HG03159 (cell line): ENCODE measurements around the gene DCHS2.

Experiments used
- ATAC-seq: cut with Tn5 transposase; IDR thresholded peaks from one replicate; pipeline ENCODE4 v1.9.1; 2021; ENCODE audit warnings: mild to moderate bottlenecking, moderate library complexity; ENCODE audit not compliant: unreplicated experiment

Gene DCHS2

DNA sequence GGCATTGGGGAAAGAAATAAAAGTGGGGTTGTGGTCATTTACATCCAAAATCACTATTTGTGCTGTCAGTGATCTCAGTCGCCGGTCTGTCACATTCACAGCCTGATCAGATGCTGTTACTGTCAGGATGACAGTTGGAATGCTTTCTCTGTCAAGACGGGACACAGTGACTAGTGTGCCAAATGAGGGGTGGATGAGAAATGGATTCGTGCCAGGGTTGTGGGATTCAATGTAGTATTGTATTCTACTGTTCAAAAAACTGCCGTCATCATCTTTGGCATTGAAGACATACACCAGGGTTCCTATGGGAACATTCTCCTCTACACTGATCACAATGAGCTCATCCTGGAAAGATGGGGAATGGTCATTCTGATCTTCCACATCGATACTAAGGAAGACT, 171.1 kb downstream of the DCHS2 start:
- ATAC-seq = no peak

- ATAC-seq = no peak
These were observed 171.9 kb downstream of the DCHS2 start for GRCh38 chr4:154319736-154320135.

DNA sequence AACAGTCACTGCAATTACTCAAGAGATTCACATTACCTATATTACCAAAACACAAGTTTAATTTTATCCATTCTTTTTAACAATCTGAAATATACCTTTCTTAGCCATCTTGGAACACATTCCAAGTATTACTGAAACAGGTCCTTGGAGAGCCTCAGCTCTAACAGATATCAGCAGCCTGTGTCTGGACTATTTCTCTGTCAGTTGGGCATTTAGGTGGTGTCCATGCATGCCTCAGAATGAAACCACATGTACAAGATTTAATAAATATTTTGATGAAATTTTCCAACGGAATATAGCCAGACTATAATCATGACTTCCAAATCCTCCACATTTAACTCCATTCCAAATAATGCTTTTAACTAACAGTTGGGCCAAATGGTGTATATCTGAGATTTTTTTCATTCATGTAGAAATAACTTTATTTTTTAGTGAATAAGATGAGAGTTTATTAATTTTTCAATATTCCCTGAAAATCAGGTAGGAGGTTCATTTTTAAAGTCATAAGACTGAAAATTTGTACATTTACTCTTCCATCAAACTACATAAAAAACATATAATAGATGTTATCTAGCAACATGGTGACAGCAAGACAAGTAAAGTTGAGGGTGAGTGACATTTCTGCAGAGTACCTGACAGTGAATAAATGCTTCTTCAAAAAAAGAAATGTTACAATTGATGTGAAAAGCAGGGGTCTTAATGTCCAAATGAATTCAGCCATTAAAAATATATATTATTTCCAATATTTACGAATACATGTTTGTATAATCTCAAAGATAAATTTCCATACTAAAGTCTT, 174.2 kb downstream of the DCHS2 start:
- ATAC-seq = no peak

- no peak for ATAC-seq
These were observed 175.9 kb downstream of the DCHS2 start for GRCh38 chr4:154315741-154316140.

- ATAC-seq = no peak
These were observed 177.4 kb downstream of the DCHS2 start for GRCh38 chr4:154314248-154314647.

- no peak for ATAC-seq
These were observed 178.5 kb downstream of the DCHS2 start for GRCh38 chr4:154313004-154313585.

GRCh38 chr4:154312246-154312645, 179.4 kb downstream of the DCHS2 start:
- ATAC-seq = no peak

DNA sequence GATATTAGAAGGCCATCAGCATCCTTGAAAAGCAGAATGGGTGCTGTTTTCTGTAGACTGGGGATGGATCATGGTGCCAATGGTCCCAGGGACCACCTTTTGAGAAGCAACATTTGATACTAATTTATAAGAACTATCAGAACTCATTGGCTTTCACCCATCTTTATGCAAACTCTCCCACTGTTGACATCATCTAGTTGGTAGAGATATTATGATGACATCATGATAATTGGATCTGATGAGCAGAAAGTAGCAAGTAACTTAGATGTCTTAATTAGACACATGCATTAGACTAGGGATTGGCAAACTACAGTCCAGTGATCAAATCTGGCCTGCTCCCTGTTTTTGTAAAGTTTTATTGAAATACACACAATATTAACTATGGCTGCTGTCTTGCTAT, 181.0 kb downstream of the DCHS2 start:
- ATAC-seq = no peak

DNA sequence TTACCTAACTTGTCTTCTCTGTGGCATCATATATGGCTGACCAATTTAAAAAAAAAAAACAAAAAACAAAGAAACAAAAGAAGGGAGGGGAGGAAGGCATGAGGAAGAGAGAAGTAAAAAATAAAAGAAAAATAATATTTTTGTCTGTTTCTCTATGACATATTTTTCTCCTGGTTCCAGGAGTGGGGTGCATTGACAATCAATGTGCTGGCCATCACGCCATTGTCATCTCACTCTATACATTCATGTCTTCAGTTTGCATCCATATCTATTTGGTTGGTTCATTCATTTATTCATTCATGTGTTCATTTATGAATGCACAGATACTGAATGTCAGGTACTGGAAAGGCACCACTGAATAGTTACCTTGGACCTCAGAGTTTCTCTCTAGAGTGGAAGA, 183.4 kb downstream of the DCHS2 start:
- ATAC-seq = no peak

- ATAC-seq = no peak
These were observed 184.1 kb downstream of the DCHS2 start for GRCh38 chr4:154307451-154307850.

DNA sequence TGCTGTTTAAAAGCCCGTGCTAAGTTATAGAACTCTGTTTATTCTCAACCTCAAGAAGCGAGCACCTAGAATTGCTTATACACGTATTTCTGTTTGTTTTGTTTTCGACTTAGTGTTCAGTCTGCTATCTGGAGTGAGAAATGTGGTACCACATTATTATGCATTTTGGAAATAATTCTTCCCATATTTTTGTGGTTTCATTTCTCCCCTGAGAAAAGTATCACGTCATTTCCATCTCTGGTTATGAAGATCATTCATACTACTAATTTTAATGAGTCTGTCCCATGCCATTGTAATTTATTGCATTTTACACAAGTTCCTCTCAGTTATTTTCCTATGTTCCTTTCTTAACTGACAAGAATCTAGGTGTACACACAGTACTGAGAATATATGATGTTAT, 186.0 kb downstream of the DCHS2 start:
- ATAC-seq = no peak

DNA sequence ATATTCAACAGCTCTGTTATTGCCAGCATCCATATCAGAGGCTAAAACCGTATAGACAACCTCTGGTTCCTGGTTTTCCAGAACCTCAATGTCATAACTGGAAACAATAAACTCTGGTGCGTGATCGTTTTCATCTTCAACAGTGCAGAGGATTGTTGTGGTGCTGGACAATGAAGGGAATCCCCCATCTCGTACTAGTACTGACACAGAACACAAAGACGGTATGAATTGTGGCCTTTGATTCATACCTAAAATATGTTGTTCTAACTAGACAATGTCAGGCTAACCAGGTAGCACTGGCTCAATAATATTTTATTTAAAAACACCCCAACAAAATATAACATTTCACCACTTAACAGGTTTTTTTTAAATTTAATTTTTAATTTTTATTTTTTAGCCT, 186.9 kb downstream of the DCHS2 start:
- no peak for ATAC-seq

- no peak for ATAC-seq
These were observed 196.8 kb downstream of the DCHS2 start for GRCh38 chr4:154294652-154295350.

- no peak for ATAC-seq
These were observed 198.2 kb downstream of the DCHS2 start for GRCh38 chr4:154293427-154293826.

- no peak for ATAC-seq
These were observed 199.0 kb downstream of the DCHS2 start for GRCh38 chr4:154292589-154292988.

- no peak for ATAC-seq
These were observed 214.4 kb downstream of the DCHS2 start for GRCh38 chr4:154277172-154277571.

GRCh38 chr4:154276496-154276895, 215.1 kb downstream of the DCHS2 start:
- ATAC-seq = no peak

DNA sequence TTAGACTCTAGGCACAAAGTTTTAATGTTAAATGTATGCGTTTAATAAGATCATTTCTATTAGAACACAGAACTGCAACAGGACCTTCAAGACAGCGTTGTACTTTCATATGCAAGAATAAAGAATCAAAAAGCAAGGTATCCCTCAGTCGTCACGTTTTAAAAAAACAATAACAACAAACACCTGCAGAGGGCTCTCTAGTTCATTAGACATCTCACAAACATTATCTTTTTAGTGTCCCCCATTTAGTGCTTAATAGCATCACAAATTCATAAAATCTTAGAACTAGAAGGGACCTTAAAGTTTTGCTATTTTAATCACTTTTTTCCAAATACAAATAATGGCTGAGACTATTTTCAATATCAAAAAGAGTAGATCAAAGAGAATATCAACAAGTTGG, 236.6 kb downstream of the DCHS2 start:
- ATAC-seq = no peak

DNA sequence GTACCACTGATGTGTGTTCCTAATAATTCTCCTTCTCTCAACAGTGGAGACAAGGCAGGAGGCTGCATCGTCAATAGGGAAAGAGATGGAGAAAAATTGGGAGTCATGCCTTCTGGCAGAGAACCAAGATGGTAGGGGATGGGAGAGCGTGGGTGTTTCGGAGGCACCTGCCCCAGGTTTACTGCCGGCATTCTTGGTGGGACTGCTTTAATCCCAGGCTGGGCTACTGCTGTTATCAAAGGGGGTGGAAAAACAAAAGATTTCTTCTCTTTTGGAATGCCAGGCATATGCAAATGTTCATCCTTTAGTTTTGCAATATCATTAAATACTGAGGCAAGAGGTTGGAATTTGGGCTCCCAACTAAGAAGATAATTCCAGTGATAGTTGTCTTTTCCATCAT, 257.0 kb downstream of the DCHS2 start:
- ATAC-seq = no peak

DNA sequence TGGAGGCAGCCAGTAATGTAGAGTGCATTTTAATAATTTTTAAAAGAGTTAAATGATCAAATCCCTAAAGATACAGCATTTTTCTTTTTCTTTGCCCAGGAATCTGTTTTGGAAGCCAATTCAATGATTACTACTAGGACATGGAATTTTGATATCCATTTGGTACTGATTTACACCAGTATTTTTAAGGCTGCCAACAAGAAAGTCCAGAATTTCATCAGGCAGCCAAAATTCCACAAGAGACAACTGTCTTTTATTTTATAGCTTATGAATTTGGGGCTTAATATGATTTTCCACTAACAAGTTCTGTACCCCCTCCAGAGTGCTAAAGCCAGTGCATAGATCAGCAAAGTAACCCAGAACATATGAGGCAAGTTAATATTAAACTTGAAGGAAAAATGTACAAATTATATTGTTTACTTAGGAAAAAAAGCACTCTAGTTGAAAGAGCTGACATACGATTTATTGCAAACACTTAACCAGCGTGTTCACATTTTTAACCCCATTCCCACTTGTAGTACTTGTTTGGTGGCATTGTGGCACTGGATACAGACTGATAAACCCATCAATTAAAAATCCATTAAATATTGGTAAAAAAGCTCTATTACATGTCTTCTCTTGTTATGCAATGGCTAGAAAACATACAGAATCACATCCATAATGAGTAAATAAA, 259.7 kb downstream of the DCHS2 start:
- no peak for ATAC-seq

DNA sequence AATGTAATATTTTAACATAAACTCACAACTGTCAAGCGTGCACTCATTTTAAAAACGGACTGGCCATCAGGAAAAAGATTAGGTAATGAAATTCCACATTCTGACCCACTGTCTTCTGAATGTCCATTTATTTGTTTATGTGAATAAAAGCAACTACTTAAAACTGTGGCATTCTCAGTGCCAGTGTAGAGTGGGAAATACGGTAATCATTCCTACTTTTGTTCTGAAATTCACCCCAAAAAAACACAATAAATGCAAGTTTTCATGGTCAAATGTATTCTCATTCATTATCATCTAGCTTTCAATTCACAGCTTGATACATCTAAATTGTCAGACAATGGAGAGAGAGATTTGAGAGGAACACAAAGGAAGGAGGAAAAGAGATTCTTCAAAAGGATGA, 260.9 kb downstream of the DCHS2 start:
- ATAC-seq = no peak

DNA sequence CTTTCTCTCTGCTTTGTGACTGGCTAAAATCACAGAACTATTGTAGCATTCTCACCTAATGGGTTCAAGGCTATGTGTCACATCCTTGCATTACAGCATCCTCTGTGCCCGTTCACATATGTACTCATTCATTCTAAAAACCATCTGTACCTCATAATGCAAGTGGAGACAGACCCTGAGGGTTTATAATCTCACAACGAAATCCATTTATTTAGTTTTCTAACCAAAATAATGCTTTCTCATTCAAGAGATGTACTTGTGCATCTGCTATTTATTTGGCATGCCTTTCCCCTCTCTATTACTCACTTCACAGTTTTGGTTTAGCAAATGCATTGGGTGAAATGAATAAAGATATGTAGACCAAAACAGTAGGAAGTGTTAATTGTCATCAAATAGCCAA, 261.5 kb downstream of the DCHS2 start:
- no peak for ATAC-seq
